Suprapubic skin (tissue), 4 donors: Measurements from ENCODE around the gene DGLUCY. TPM values are rescaled to one million over a fixed set of nuclear protein-coding genes. Genes with fewer than 3 reads are reported as not detected.

ENCODE experiments used
- DNase-seq, 2 donors: peaks; one replicate each; pipeline ENCODE4 v3.0.0-alpha.2; 2019; ENCODE audit warnings: low spot score in 2 of 2
- H3K27ac ChIP-seq: fragments of 200-600 bp; sonication (generic); one replicate; pipeline ENCODE4 v1.5.1; 2019
- H3K27me3 ChIP-seq: fragments of 200-600 bp; sonication (generic); one replicate; pipeline ENCODE4 v1.5.1; 2019
- H3K36me3 ChIP-seq: fragments of 200-600 bp; sonication (generic); one replicate; pipeline ENCODE4 v1.5.1; 2019
- H3K4me1 ChIP-seq: fragments of 200-600 bp; sonication (generic); one replicate; pipeline ENCODE4 v1.5.1; 2019
- H3K4me3 ChIP-seq: fragments of 200-600 bp; sonication (generic); one replicate; pipeline ENCODE4 v1.5.1; 2019; ENCODE audit warnings: mild to moderate bottlenecking
- H3K9me3 ChIP-seq: fragments of 200-600 bp; sonication (generic); one replicate; pipeline ENCODE4 v1.5.1; 2019
- CTCF ChIP-seq, 2 donors: fragments of 200-600 bp in 1 of 2; fragments of 450-650 bp in 1 of 2; sonication (generic) in 1 of 2; IDR thresholded peaks; one replicate each; pipeline ENCODE4 v1.5.1; 2016 to 2019; ENCODE audit warnings: antibody characterized with exemption in 2 of 2, mild to moderate bottlenecking in 1 of 2, moderate library complexity in 1 of 2
- EP300 ChIP-seq: sonication (generic); formaldehyde crosslinking; IDR thresholded peaks from one replicate; pipeline ENCODE4 v1.6.1; 2017; ENCODE audit warnings: antibody characterized with exemption
- POLR2A ChIP-seq, 2 donors: fragments of 450-650 bp; IDR thresholded peaks; one replicate each; pipeline ENCODE4 v1.6.1; 2017; ENCODE audit warnings: antibody characterized with exemption in 2 of 2, mild to moderate bottlenecking in 2 of 2, moderate library complexity in 2 of 2
- POLR2AphosphoS5 ChIP-seq, 3 donors: sonication (generic); formaldehyde crosslinking; IDR thresholded peaks; one replicate each; pipeline ENCODE4 v1.6.1; 2017; ENCODE audit warnings: antibody characterized with exemption in 3 of 3
- WGBS: methylation state at CpG from one replicate; pipeline ENCODE4 v1.1.5; 2018; 5-methylcytosine and 5-hydroxymethylcytosine counted together
- total RNA-seq, 4 donors: library from RNA; depleted of rRNA; stranded (reverse); fragments of >200 nt; gene quantifications; one replicate each; pipeline ENCODE4 v1.1.0, GENCODE V29; 2016

The DGLUCY gene
- total RNA-seq, 4 donors from 2014 or later = 54.0 to 94.9 (median 69.3) TPM

- 83% methylated on average over 4 of the region's 4 CpGs for WGBS
- DNase-seq = no peak
- no peak for TF ChIP-seq POLR2A (IDR thresholded peaks at IDR 0.05)
- no peak for TF ChIP-seq EP300
- no peak for TF ChIP-seq POLR2AphosphoS5 (IDR thresholded peaks at IDR 0.05)
- TF ChIP-seq CTCF (IDR thresholded peaks at IDR 0.05) = no peak
- H3K36me3 ChIP-seq = peaks cover 50% of the 10 kb centered on the region
- no peak overlapping the region for H3K4me3 ChIP-seq
- H3K9me3 ChIP-seq = no peaks in the 10 kb centered on the region
- H3K27me3 ChIP-seq = no peaks in the 10 kb centered on the region
- H3K4me1 ChIP-seq = peaks cover 26% of the 10 kb centered on the region
- peak overlapping the region; percentile 56 for H3K27ac ChIP-seq
Measured at GRCh38 chr14:91218014-91218413, 104.1 kb downstream of the DGLUCY start.

- Histone ChIP-seq H3K27ac (peak overlapping the region; percentile 80), H3K36me3 (peaks cover 45% of the 10 kb centered on the region), H3K4me1 (peaks cover 26% of the 10 kb centered on the region), H3K9me3 (no peaks in the 10 kb centered on the region), H3K4me3 (no peak overlapping the region), H3K27me3 (no peaks in the 10 kb centered on the region)
- 46% methylated on average over 13 of the region's 13 CpGs for WGBS
- TF ChIP-seq POLR2A (IDR thresholded peaks at IDR 0.05) (no peak), EP300 (no peak), POLR2AphosphoS5 (IDR thresholded peaks at IDR 0.05) (no peak), CTCF (IDR thresholded peaks at IDR 0.05) (no peak)
- DNase-seq = no peak
Measured at GRCh38 chr14:91219517-91220389, 105.9 kb downstream of the DGLUCY start.

- Histone ChIP-seq H3K36me3 (peaks cover 45% of the 10 kb centered on the region), H3K4me1 (peaks cover 26% of the 10 kb centered on the region), H3K27ac (peak overlapping the region; percentile 80), H3K4me3 (no peak overlapping the region), H3K9me3 (no peaks in the 10 kb centered on the region), H3K27me3 (no peaks in the 10 kb centered on the region)
- TF ChIP-seq POLR2AphosphoS5 (IDR thresholded peaks at IDR 0.05) = peak in 2 of 3 donors; percentile 39 to 81
- TF ChIP-seq CTCF (IDR thresholded peaks at IDR 0.05) = no peak
- no peak for DNase-seq
- 50% methylated on average over 7 of the region's 9 CpGs for WGBS
Measured at GRCh38 chr14:91220581-91221000, 106.7 kb downstream of the DGLUCY start.

GRCh38 chr14:91221270-91221669, 107.4 kb downstream of the DGLUCY start:
- H3K27me3 ChIP-seq = no peaks in the 10 kb centered on the region
- peaks cover 38% of the 10 kb centered on the region for H3K36me3 ChIP-seq
- no peaks in the 10 kb centered on the region for H3K9me3 ChIP-seq
- TF ChIP-seq POLR2A (IDR thresholded peaks at IDR 0.05) (no peak), EP300 (no peak), CTCF (IDR thresholded peaks at IDR 0.05) (no peak)
- no peak overlapping the region for H3K4me3 ChIP-seq
- WGBS = 94% methylated on average over 1 of the region's 1 CpG
- DNase-seq = no peak
- H3K4me1 ChIP-seq = peaks cover 26% of the 10 kb centered on the region
- peak overlapping the region; percentile 12 for H3K27ac ChIP-seq

GRCh38 chr14:91223028-91223783, 109.3 kb downstream of the DGLUCY start:
- TF ChIP-seq POLR2A (IDR thresholded peaks at IDR 0.05) (no peak), EP300 (no peak), POLR2AphosphoS5 (IDR thresholded peaks at IDR 0.05) (no peak), CTCF (IDR thresholded peaks at IDR 0.05) (no peak)
- H3K4me1 ChIP-seq = peaks cover 22% of the 10 kb centered on the region
- WGBS = 100% methylated on average over 1 of the region's 1 CpG
- no peak for DNase-seq
- H3K36me3 ChIP-seq = peaks cover 29% of the 10 kb centered on the region
- no peaks in the 10 kb centered on the region for H3K9me3 ChIP-seq
- H3K4me3 ChIP-seq = no peak overlapping the region
- no peaks in the 10 kb centered on the region for H3K27me3 ChIP-seq
- no peak overlapping the region for H3K27ac ChIP-seq
